HepG2 (cell line): Measurements from ENCODE around the gene SPTSSA. TPM values are rescaled to one million over a fixed set of nuclear protein-coding genes. Genes with fewer than 3 reads are reported as not detected.
A peak's percentile ranks its signal among the peaks of the same experiment; 100 is the strongest.

Experiments used
- ATAC-seq: fragments of 200-7000 bp; cut with Tn5 transposase; 3 replicates; pipeline ENCODE4 v1.9.1; 2020; ENCODE audit warnings: mild to moderate bottlenecking, moderate library complexity
- BruUV-seq: library from RNA; stranded (reverse); fragments of 400-500 nt; replicated peaks from 2 replicates; lab custom pipeline; 2021; lab: Mats Ljungman, UMichigan
- CTCF ChIA-PET: fragments of 300-600 bp; formaldehyde crosslinking; extraction: SDS; loops from one replicate; lab custom pipeline; 2021; ENCODE audit warnings: low total read pairs, inconsistent platforms, low intra/inter-chr PET ratio; lab: Yijun Ruan, JAX
- POLR2A ChIA-PET: fragments of 350-600 bp; sonication (Branson Sonifier 250); formaldehyde crosslinking; loops from one replicate; lab custom pipeline; 2020; ENCODE audit warnings: antibody characterized with exemption, inconsistent platforms; lab: Yijun Ruan, JAX
- DNase-seq: peaks from one replicate; pipeline ENCODE4 v3.0.0-alpha.2; 2015; ENCODE audit warnings: low spot score
- FAIRE-seq: peaks from 3 replicates; lab custom pipeline; 2011; peaks lifted over from hg19 to GRCh38; lab: Jason Lieb, UNC
- H2AFZ ChIP-seq: one replicate; pipeline ENCODE4 v1.6.1; 2011; ENCODE audit warnings: low read length, inconsistent platforms
- H3K27ac ChIP-seq: fragments of 300-600 bp; 3 replicates; pipeline ENCODE4 v1.8.0; 2011; ENCODE audit warnings: mixed run types, mild to moderate bottlenecking, mixed read lengths, low read length, inconsistent platforms; ENCODE audit not compliant: insufficient read depth; ENCODE audit errors: extremely low read length
- H3K27me3 ChIP-seq, 2 experiments: fragments of 200-600 bp in 1 of 2; 2 replicates in 1 of 2; 3 replicates in 1 of 2; pipeline versions ENCODE4 v1.6.0 to v1.8.0; 2011; ENCODE audit warnings: low read length in 2 of 2, mild to moderate bottlenecking in 2 of 2, moderate library complexity in 2 of 2, inconsistent platforms in 1 of 2; ENCODE audit not compliant: insufficient read depth in 2 of 2, control insufficient read depth in 1 of 2
- H3K36me3 ChIP-seq, 2 experiments: fragments of 200-600 bp in 1 of 2; replicated peaks in 1 of 2; 2 replicates in 1 of 2; 3 replicates in 1 of 2; pipeline versions ENCODE4 v1.5.1 to v1.8.0; 2011; ENCODE audit warnings: low read length in 2 of 2, inconsistent platforms in 1 of 2; ENCODE audit not compliant: insufficient read depth in 2 of 2, control insufficient read depth in 1 of 2
- H3K4me1 ChIP-seq: 2 replicates; pipeline ENCODE4 v1.5.1; 2012; ENCODE audit warnings: low read length, inconsistent platforms; ENCODE audit not compliant: insufficient read depth
- H3K4me2 ChIP-seq: 2 replicates; pipeline ENCODE4 v1.6.0; 2011; ENCODE audit warnings: low read depth, low read length, inconsistent platforms
- H3K4me3 ChIP-seq, 3 experiments: fragments of 200-600 bp in 1 of 3; sonication (generic), shearing (Covaris generic) in 1 of 3; replicated peaks in 1 of 3; 2 replicates each; pipeline ENCODE4 v1.5.1; 2011 to 2016; ENCODE audit warnings: low read length in 3 of 3, inconsistent platforms in 2 of 3, low read depth in 2 of 3, mild to moderate bottlenecking in 2 of 3, control low read depth in 1 of 3, mixed read lengths in 1 of 3; ENCODE audit not compliant: insufficient read depth in 1 of 3
- H3K79me2 ChIP-seq: one replicate; pipeline ENCODE4 v1.6.1; 2011; ENCODE audit warnings: low read length, inconsistent platforms; ENCODE audit not compliant: insufficient read depth
- H3K9ac ChIP-seq: 2 replicates; pipeline ENCODE4 v1.6.0; 2011; ENCODE audit warnings: mild to moderate bottlenecking, low read depth, low read length, inconsistent platforms; ENCODE audit not compliant: insufficient read depth
- H3K9me3 ChIP-seq: 2 replicates; pipeline ENCODE4 v1.5.1; 2012; ENCODE audit warnings: mild to moderate bottlenecking, low read length
- H4K20me1 ChIP-seq: 2 replicates; pipeline ENCODE4 v1.6.0; 2011; ENCODE audit warnings: inconsistent platforms, mild to moderate bottlenecking, low read length, moderate library complexity; ENCODE audit not compliant: insufficient read depth
- CCAR2 ChIP-seq: fragments of 200-400 bp; formaldehyde crosslinking; optimal IDR thresholded peaks from 2 replicates; pipeline ENCODE3; 2018; ENCODE audit warnings: low read depth, mild to moderate bottlenecking, low read length, moderate library complexity
- CREB1 ChIP-seq, 2 experiments: fragments of 450-650 bp in 1 of 2; IDR thresholded peaks; 2 replicates each; pipeline ENCODE4 v1.6.1; 2016 to 2017; ENCODE audit warnings: control low read depth in 1 of 2, mild to moderate bottlenecking in 1 of 2, missing compliant biosample characterization in 1 of 2, missing genetic modification characterization in 1 of 2
- CSRNP1 ChIP-seq: sonication (generic); formaldehyde crosslinking; IDR thresholded peaks from 2 replicates; pipeline ENCODE4 v1.8.1; 2023; ENCODE audit warnings: mild to moderate bottlenecking, missing genetic modification reagents
- HMG20B ChIP-seq: conservative IDR thresholded peaks from 2 replicates; pipeline ENCODE4 v1.6.1; 2016; ENCODE audit warnings: missing genetic modification reagents, missing compliant biosample characterization
- JUN ChIP-seq: sonication (generic); formaldehyde crosslinking; IDR thresholded peaks from 2 replicates; pipeline ENCODE4 v1.4.0; 2020; ENCODE audit warnings: mild to moderate bottlenecking, missing genetic modification reagents
- PLRG1 ChIP-seq: fragments of 450-650 bp; conservative IDR thresholded peaks from 2 replicates; pipeline ENCODE4 v1.6.1; 2016
- SMAD1 ChIP-seq: sonication (generic); formaldehyde crosslinking; IDR thresholded peaks from 2 replicates; pipeline ENCODE4 v1.4.0; 2020; ENCODE audit warnings: missing genetic modification reagents, low read depth, mild to moderate bottlenecking, borderline replicate concordance
- SP1 ChIP-seq, 2 experiments: fragments of 450-650 bp in 1 of 2; sonication (generic) in 1 of 2; formaldehyde crosslinking in 1 of 2; IDR thresholded peaks; 2 replicates each; pipeline versions ENCODE4 v1.4.0 to v1.6.1; 2016 to 2020; ENCODE audit warnings: missing genetic modification reagents in 1 of 2
- TRIM22 ChIP-seq: fragments of 450-650 bp; IDR thresholded peaks from 2 replicates; pipeline ENCODE4 v1.6.1; 2017
- ZNF264 ChIP-seq: sonication (generic); formaldehyde crosslinking; IDR thresholded peaks from 2 replicates; pipeline ENCODE4 v1.4.0; 2020; ENCODE audit warnings: missing genetic modification reagents
- ZNF282 ChIP-seq: fragments of 450-650 bp; IDR thresholded peaks from 2 replicates; pipeline ENCODE4 v1.6.1; 2018; ENCODE audit not compliant: partially characterized antibody
- ZNF343 ChIP-seq: sonication (generic); formaldehyde crosslinking; IDR thresholded peaks from 2 replicates; pipeline ENCODE4 v1.4.0; 2020; ENCODE audit warnings: mild to moderate bottlenecking, missing genetic modification reagents
- ZNF570 ChIP-seq: sonication (generic); formaldehyde crosslinking; IDR thresholded peaks from 2 replicates; pipeline ENCODE4 v1.4.0; 2020; ENCODE audit warnings: mild to moderate bottlenecking, missing genetic modification reagents, borderline replicate concordance
- ZNF691 ChIP-seq: sonication (generic); formaldehyde crosslinking; IDR thresholded peaks from 2 replicates; pipeline ENCODE4 v1.4.0; 2020; ENCODE audit warnings: missing genetic modification reagents, low read depth, mild to moderate bottlenecking, borderline replicate concordance
- ZNF746 ChIP-seq: sonication (generic); formaldehyde crosslinking; IDR thresholded peaks from 2 replicates; pipeline ENCODE4 v1.8.0; 2022; ENCODE audit warnings: mild to moderate bottlenecking, missing genetic modification reagents
- ZNF773 ChIP-seq: sonication (generic); formaldehyde crosslinking; IDR thresholded peaks from 2 replicates; pipeline ENCODE4 v1.4.0; 2020; ENCODE audit warnings: missing genetic modification reagents, borderline replicate concordance
- ZNF780A ChIP-seq: sonication (generic); formaldehyde crosslinking; IDR thresholded peaks from 2 replicates; pipeline ENCODE4 v1.8.0; 2022; ENCODE audit warnings: mild to moderate bottlenecking, missing genetic modification reagents, moderate library complexity
- WGBS: methylation state at CpG from one replicate; pipeline ENCODE4 v1.1.6; 2017; ENCODE audit warnings: low lambda C conversion rate; 5-methylcytosine and 5-hydroxymethylcytosine counted together
- in situ Hi-C: cut with HindIII; loops from 2 replicates; pipeline ENCODE4 v1.10.0; 2017; ENCODE audit warnings: low pct_unique_long_range_greater_than_20kb; ENCODE audit not compliant: extremely low pct_ligation_motif_present
- intact Hi-C: fragments of 100-400 bp; cut with micrococcal nuclease; formaldehyde crosslinking; loops from one replicate; pipeline ENCODE4 v1.10.0; 2022; ENCODE audit not compliant: unreplicated experiment
- polyA plus RNA-seq, 8 experiments: library from polyadenylated mRNA; depleted of rRNA in 3 of 8; stranded (reverse) in 7 of 8; unstranded in 1 of 8; fragments of >200 nt; fragmentation: Illumina TruSeq in 4 of 8; extraction: Trizol in 4 of 8; gene quantifications; 2 replicates each; pipeline versions ENCODE4 v1.2.1 to v1.2.3, GENCODE V29; 2011 to 2016; ENCODE audit warnings: low read depth in 4 of 8, missing spikeins in 1 of 8, mixed read lengths in 1 of 8; ENCODE audit not compliant: insufficient read depth in 1 of 8
- total RNA-seq, 5 experiments: library from RNA; depleted of rRNA; stranded (reverse); fragments of >200 nt; fragmentation: Illumina TruSeq; extraction: Trizol; gene quantifications; 2 replicates each; pipeline ENCODE4 v1.2.3, GENCODE V29; 2016; ENCODE audit warnings: low read depth in 1 of 5
- TF ChIP-seq, protein P1 (sequence below): sonication (generic); formaldehyde crosslinking; IDR thresholded peaks from 2 replicates; pipeline ENCODE4 v1.4.0; 2020; ENCODE audit warnings: missing genetic modification reagents, borderline replicate concordance

Gene SPTSSA
- total and polyA plus RNA-seq, 2 of the 13 experiments (the other 11 are each of a cell fraction or from before 2014, with no cell fraction given), result 19.1 to 86.1 TPM

- H3K4me2 ChIP-seq, result no peak overlapping the region
- H3K79me2 ChIP-seq, result peaks cover 30% of the 10 kb centered on the region
- 41% methylated on average over 1 of the region's 1 CpG for WGBS
- in situ Hi-C loops (loop anchor here (5.0 to 25.0 kb wide), 2 partner anchors 34 to 426 kb away; no protein-coding TSS in a partner anchor), intact Hi-C loops (loop anchor here (5.0 to 10.0 kb wide), 3 partner anchors 74 to 521 kb away; partner anchors contain the start of genes EAPP and SRP54)
- DNase-seq (no peak), FAIRE-seq (no peak), ATAC-seq (no peak)
- H3K27me3 ChIP-seq, result no peaks in the 10 kb centered on the region; a peak in 1 of 5 replicates
- CTCF ChIA-PET, result no interaction called here
- H3K9me3 ChIP-seq, result no peaks in the 10 kb centered on the region
- H3K36me3 ChIP-seq, result no peaks in the 10 kb centered on the region
- no peak overlapping the region for H3K27ac ChIP-seq
- no peak overlapping the region for H3K4me3 ChIP-seq
- POLR2A ChIA-PET, result interaction anchor here (1.5 to 5.9 kb wide), 5 partner anchors 11 to 132 kb away, joined by 3 to 65 read pairs (median 28); no protein-coding TSS in a partner anchor
- H3K9ac ChIP-seq, result no peak overlapping the region
- BruUV-seq, result no TSS peak
- H3K4me1 ChIP-seq, result peaks cover 77% of the 10 kb centered on the region
- peaks cover 26% of the 10 kb centered on the region for H4K20me1 ChIP-seq
- no peak overlapping the region for H2AFZ ChIP-seq
- TF ChIP-seq ZNF691 (CRISPR knock-in tag) (no peak), TRIM22 (0 out of 2 replicates have a peak, but pooled peaks have one; percentile 80), PLRG1 (0 out of 2 replicates have a peak, but pooled peaks have one; percentile 79), SMAD1 (CRISPR knock-in tag) (no peak), HMG20B (no peak), SP1 (IDR thresholded peaks at IDR 0.05) (no peak), SP1 (CRISPR knock-in tag; IDR thresholded peaks at IDR 0.05) (no peak), JUN (no peak), ZNF780A (CRISPR knock-in tag) (no peak), ZNF570 (CRISPR knock-in tag) (no peak), CCAR2 (peak; percentile 63), CSRNP1 (CRISPR knock-in tag) (no peak), ZNF264 (CRISPR knock-in tag) (no peak), ZNF343 (no peak), ZNF746 (CRISPR knock-in tag) (no peak), CREB1 (IDR thresholded peaks at IDR 0.05) (no peak), CREB1 (CRISPR knock-in tag; IDR thresholded peaks at IDR 0.05) (no peak), ZNF282 (peak; percentile 96), ZNF773 (CRISPR knock-in tag) (no peak)
- TF ChIP-seq, protein P1, sequence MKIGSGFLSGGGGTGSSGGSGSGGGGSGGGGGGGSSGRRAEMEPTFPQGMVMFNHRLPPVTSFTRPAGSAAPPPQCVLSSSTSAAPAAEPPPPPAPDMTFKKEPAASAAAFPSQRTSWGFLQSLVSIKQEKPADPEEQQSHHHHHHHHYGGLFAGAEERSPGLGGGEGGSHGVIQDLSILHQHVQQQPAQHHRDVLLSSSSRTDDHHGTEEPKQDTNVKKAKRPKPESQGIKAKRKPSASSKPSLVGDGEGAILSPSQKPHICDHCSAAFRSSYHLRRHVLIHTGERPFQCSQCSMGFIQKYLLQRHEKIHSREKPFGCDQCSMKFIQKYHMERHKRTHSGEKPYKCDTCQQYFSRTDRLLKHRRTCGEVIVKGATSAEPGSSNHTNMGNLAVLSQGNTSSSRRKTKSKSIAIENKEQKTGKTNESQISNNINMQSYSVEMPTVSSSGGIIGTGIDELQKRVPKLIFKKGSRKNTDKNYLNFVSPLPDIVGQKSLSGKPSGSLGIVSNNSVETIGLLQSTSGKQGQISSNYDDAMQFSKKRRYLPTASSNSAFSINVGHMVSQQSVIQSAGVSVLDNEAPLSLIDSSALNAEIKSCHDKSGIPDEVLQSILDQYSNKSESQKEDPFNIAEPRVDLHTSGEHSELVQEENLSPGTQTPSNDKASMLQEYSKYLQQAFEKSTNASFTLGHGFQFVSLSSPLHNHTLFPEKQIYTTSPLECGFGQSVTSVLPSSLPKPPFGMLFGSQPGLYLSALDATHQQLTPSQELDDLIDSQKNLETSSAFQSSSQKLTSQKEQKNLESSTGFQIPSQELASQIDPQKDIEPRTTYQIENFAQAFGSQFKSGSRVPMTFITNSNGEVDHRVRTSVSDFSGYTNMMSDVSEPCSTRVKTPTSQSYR (CRISPR knock-in tag), result no peak
Observed at GRCh38 chr14:34463598-34463961, 1.5 kb upstream of the SPTSSA start.
